Measurements from ENCODE around the gene POU6F2.

GRCh38 chr7:39184391-39184790 is 206.7 kb downstream of the POU6F2 start:
- TF ChIP-seq POLR2A (IDR thresholded peaks at IDR 0.05) (no peak), CTCF (IDR thresholded peaks at IDR 0.05) (no peak)

Data from right lobe of liver (tissue), 4 donors.